Breast epithelium (tissue), 4 donors: Measurements from ENCODE around the gene CACNA2D3. TPM values are rescaled to one million over a fixed set of nuclear protein-coding genes. Genes with fewer than 3 reads are reported as not detected.

ENCODE experiments used
- DNase-seq, 2 donors: peaks; one replicate each; pipeline ENCODE4 v3.0.0-alpha.2; 2019; ENCODE audit warnings: low spot score in 2 of 2
- H3K27ac ChIP-seq, 2 donors: fragments of 200-600 bp; sonication (generic) in 1 of 2; one replicate each; pipeline ENCODE4 v1.5.1; 2016 to 2019; ENCODE audit warnings: mild to moderate bottlenecking in 1 of 2
- H3K27me3 ChIP-seq, 2 donors: fragments of 200-600 bp; sonication (generic) in 1 of 2; one replicate each; pipeline versions ENCODE4 v1.5.1 to v1.6.0; 2017 to 2019; ENCODE audit warnings: control low read depth in 1 of 2, mild to moderate bottlenecking in 1 of 2
- H3K36me3 ChIP-seq: fragments of 200-600 bp; one replicate; pipeline ENCODE4 v1.5.1; 2019
- H3K4me1 ChIP-seq, 2 donors: fragments of 200-600 bp; sonication (generic); one replicate each; pipeline ENCODE4 v1.5.1; 2016 to 2019; ENCODE audit warnings: control low read depth in 1 of 2
- H3K4me3 ChIP-seq, 3 donors: fragments of 200-600 bp; sonication (generic); 1 replicate in 2 of 3; 2 replicates in 1 of 3; pipeline ENCODE4 v1.5.1; 2016 to 2019; ENCODE audit warnings: mild to moderate bottlenecking in 3 of 3, moderate library complexity in 2 of 3
- H3K9me3 ChIP-seq, 2 donors: fragments of 200-600 bp; sonication (generic) in 1 of 2; one replicate each; pipeline ENCODE4 v1.5.1; 2016 to 2019; ENCODE audit warnings: control low read depth in 1 of 2
- CTCF ChIP-seq, 3 donors: fragments of 450-650 bp; IDR thresholded peaks; one replicate each; pipeline ENCODE4 v1.5.1; 2016 to 2017; ENCODE audit warnings: antibody characterized with exemption in 3 of 3, mild to moderate bottlenecking in 3 of 3, moderate library complexity in 3 of 3
- POLR2A ChIP-seq: fragments of 450-650 bp; IDR thresholded peaks from one replicate; pipeline ENCODE4 v1.6.1; 2016; ENCODE audit warnings: antibody characterized with exemption, mild to moderate bottlenecking, moderate library complexity
- POLR2AphosphoS5 ChIP-seq, 3 donors: sonication (generic); formaldehyde crosslinking; IDR thresholded peaks; one replicate each; pipeline ENCODE4 v1.6.1; 2017; ENCODE audit warnings: antibody characterized with exemption in 3 of 3
- intact Hi-C: fragments of 100-400 bp; cut with DNase I; formaldehyde crosslinking; loops from one replicate; pipeline ENCODE4 v1.15.1; 2023; ENCODE audit warnings: low total_unique reads
- total RNA-seq, 3 donors: library from RNA; depleted of rRNA; stranded (reverse); fragments of >200 nt; gene quantifications; one replicate each; pipeline ENCODE4 v1.1.0, GENCODE V29; 2016

Gene CACNA2D3
- total RNA-seq, 3 donors from 2014 or later, result 0.59 to 3.4 (median 2.3) TPM

- Histone ChIP-seq H3K4me3 (no peak overlapping the region), H3K27ac (no peak overlapping the region), H3K9me3 (no peaks in the 10 kb centered on the region), H3K36me3 (no peaks in the 10 kb centered on the region), H3K4me1 (no peaks in the 10 kb centered on the region), H3K27me3 (no peaks in the 10 kb centered on the region)
- TF ChIP-seq POLR2A, result no peak
- no peak for TF ChIP-seq POLR2AphosphoS5 (IDR thresholded peaks at IDR 0.05)
- no peak for TF ChIP-seq CTCF (IDR thresholded peaks at IDR 0.05)
- intact Hi-C loops, result no loop called here
- DNase-seq, result no peak
Measured at GRCh38 chr3:54157860-54158259, 35.5 kb downstream of the CACNA2D3 start.

- Histone ChIP-seq H3K4me1 (no peaks in the 10 kb centered on the region), H3K9me3 (no peaks in the 10 kb centered on the region), H3K27me3 (no peaks in the 10 kb centered on the region), H3K36me3 (no peaks in the 10 kb centered on the region), H3K4me3 (no peak overlapping the region), H3K27ac (no peak overlapping the region)
- TF ChIP-seq POLR2A (no peak), CTCF (IDR thresholded peaks at IDR 0.05) (no peak), POLR2AphosphoS5 (IDR thresholded peaks at IDR 0.05) (no peak)
- DNase-seq, result no peak
- intact Hi-C loops, result no loop called here
Measured at GRCh38 chr3:54159917-54160316, 37.6 kb downstream of the CACNA2D3 start.

GRCh38 chr3:54163441-54163840 lies 41.1 kb downstream of the CACNA2D3 start:
- DNase-seq, result no peak
- no peak overlapping the region for H3K4me3 ChIP-seq
- no peak overlapping the region for H3K27ac ChIP-seq
- no peaks in the 10 kb centered on the region for H3K4me1 ChIP-seq
- no peaks in the 10 kb centered on the region for H3K36me3 ChIP-seq
- H3K27me3 ChIP-seq, result no peaks in the 10 kb centered on the region
- intact Hi-C loops, result no loop called here
- TF ChIP-seq POLR2A, result no peak
- no peak for TF ChIP-seq POLR2AphosphoS5 (IDR thresholded peaks at IDR 0.05)
- no peak for TF ChIP-seq CTCF (IDR thresholded peaks at IDR 0.05)
- no peaks in the 10 kb centered on the region for H3K9me3 ChIP-seq

GRCh38 chr3:54164192-54164975 lies 42.0 kb downstream of the CACNA2D3 start:
- no peaks in the 10 kb centered on the region for H3K27me3 ChIP-seq
- no peak overlapping the region for H3K4me3 ChIP-seq
- intact Hi-C loops, result no loop called here
- H3K27ac ChIP-seq, result no peak overlapping the region
- TF ChIP-seq POLR2A (no peak), POLR2AphosphoS5 (IDR thresholded peaks at IDR 0.05) (no peak), CTCF (IDR thresholded peaks at IDR 0.05) (no peak)
- no peaks in the 10 kb centered on the region for H3K36me3 ChIP-seq
- H3K9me3 ChIP-seq, result no peaks in the 10 kb centered on the region
- no peaks in the 10 kb centered on the region for H3K4me1 ChIP-seq
- DNase-seq, result no peak

GRCh38 chr3:54165865-54166264 lies 43.5 kb downstream of the CACNA2D3 start:
- intact Hi-C loops, result no loop called here
- Histone ChIP-seq H3K27me3 (no peaks in the 10 kb centered on the region), H3K36me3 (no peaks in the 10 kb centered on the region), H3K9me3 (no peaks in the 10 kb centered on the region), H3K27ac (no peak overlapping the region), H3K4me1 (no peaks in the 10 kb centered on the region), H3K4me3 (no peak overlapping the region)
- TF ChIP-seq CTCF (IDR thresholded peaks at IDR 0.05) (no peak), POLR2AphosphoS5 (IDR thresholded peaks at IDR 0.05) (no peak), POLR2A (no peak)
- no peak for DNase-seq
